CD4-positive, alpha-beta T cell (primary cell): ENCODE data around the gene COG3. TPM values are rescaled to one million over a fixed set of nuclear protein-coding genes. Genes with fewer than 3 reads are reported as not detected.

Experiments
- ATAC-seq: fragments of 200-7000 bp; cut with Tn5 transposase; one replicate; pipeline ENCODE4 v1.10.0; 2022; ENCODE audit warnings: mild to moderate bottlenecking; ENCODE audit not compliant: poor library complexity
- CTCF ChIA-PET: fragments of 350-600 bp; sonication (Branson Sonifier 250); formaldehyde crosslinking; loops from one replicate; lab custom pipeline; 2021; ENCODE audit warnings: antibody characterized with exemption, inconsistent platforms; lab: Charles Lee
- POLR2A ChIA-PET: fragments of 350-600 bp; sonication (Branson Sonifier 250); formaldehyde crosslinking; loops from one replicate; lab custom pipeline; 2021; ENCODE audit warnings: antibody characterized with exemption, inconsistent platforms; lab: Charles Lee
- DNase-seq, 14 experiments: peaks; one replicate each; pipeline ENCODE4 v3.0.0-alpha.2; 2013 to 2020; ENCODE audit warnings: mixed read lengths in 2 of 14
- H3K27ac ChIP-seq, 2 donors: one replicate each; pipeline versions ENCODE4 v1.5.1 to v1.7.0; 2013; ENCODE audit warnings: low read length in 2 of 2, low read depth in 1 of 2, mild to moderate bottlenecking in 1 of 2
- H3K27me3 ChIP-seq, 2 experiments: 1 replicate in 1 of 2; 2 replicates in 1 of 2; pipeline versions ENCODE4 v1.6.1 to v1.7.0; 2013; ENCODE audit warnings: low read length in 2 of 2, control low read depth in 1 of 2, mild to moderate bottlenecking in 1 of 2, moderate library complexity in 1 of 2; ENCODE audit not compliant: insufficient read depth in 2 of 2, control insufficient read depth in 1 of 2
- H3K36me3 ChIP-seq: one replicate; pipeline ENCODE4 v1.6.1; 2013; ENCODE audit warnings: low read length, control low read depth; ENCODE audit not compliant: insufficient read depth
- H3K4me1 ChIP-seq: one replicate; pipeline ENCODE4 v1.6.1; 2013; ENCODE audit warnings: low read length, control low read depth; ENCODE audit not compliant: insufficient read depth
- H3K4me3 ChIP-seq: one replicate; pipeline ENCODE4 v1.5.1; 2013; ENCODE audit warnings: mild to moderate bottlenecking, low read length, moderate library complexity
- H3K9me3 ChIP-seq, 2 experiments: 1 replicate in 1 of 2; 2 replicates in 1 of 2; pipeline versions ENCODE4 v1.6.1 to v1.7.0; 2013; ENCODE audit warnings: low read length in 2 of 2, mild to moderate bottlenecking in 2 of 2, control low read depth in 1 of 2, moderate library complexity in 1 of 2; ENCODE audit not compliant: control insufficient read depth in 1 of 2, insufficient read depth in 1 of 2
- H3K27ac Mint-ChIP-seq: one replicate; pipeline ENCODE4 v1.8.0; 2020; ENCODE audit warnings: mixed read lengths
- H3K27me3 Mint-ChIP-seq: one replicate; pipeline ENCODE4 v1.8.0; 2021; ENCODE audit warnings: mixed read lengths
- H3K36me3 Mint-ChIP-seq: one replicate; pipeline ENCODE4 v1.8.0; 2021; ENCODE audit warnings: low read depth, mixed read lengths
- H3K4me1 Mint-ChIP-seq: one replicate; pipeline ENCODE4 v1.8.0; 2021; ENCODE audit warnings: low read depth, mixed read lengths
- H3K4me3 Mint-ChIP-seq: one replicate; pipeline ENCODE4 v1.8.0; 2020; ENCODE audit warnings: mild to moderate bottlenecking, mixed read lengths
- H3K9me3 Mint-ChIP-seq: one replicate; pipeline ENCODE4 v1.8.0; 2020; ENCODE audit warnings: mixed read lengths
- intact Hi-C, 2 experiments: fragments of 100-400 bp; cut with DNase I in 1 of 2; cut with micrococcal nuclease in 1 of 2; formaldehyde crosslinking; loops; one replicate each; pipeline versions ENCODE4 v1.15.1 to v1.9.0; 2023 to 2025; cut with DNase I, micrococcal nuclease
- total RNA-seq, 174 experiments: library from RNA in 2 of 174; stranded (reverse) in 2 of 174; gene quantifications; one replicate each; pipeline ENCODE4 v1.2.3 and lab custom pipeline; 2021 to 2026
- TF ChIP-seq, protein P1 (sequence below): fragments of 200-600 bp; IDR thresholded peaks from one replicate; pipeline ENCODE4 v1.8.0; 2022; ENCODE audit warnings: antibody characterized with exemption, mild to moderate bottlenecking

Gene COG3
- total RNA-seq, 2 experiments from 2014 or later: 52.8 to 57.0 TPM

- H3K9me3 Mint-ChIP-seq: no peaks in the 10 kb centered on the region
- Histone ChIP-seq H3K36me3 (peaks cover 64% of the 10 kb centered on the region), H3K27me3 (no peaks in the 10 kb centered on the region), H3K4me1 (peaks cover 6% of the 10 kb centered on the region), H3K9me3 (no peaks in the 10 kb centered on the region), H3K4me3 (no peak overlapping the region), H3K27ac (no peak overlapping the region)
- no peak for DNase-seq
- CTCF ChIA-PET: no interaction called here
- H3K36me3 Mint-ChIP-seq: peaks cover 64% of the 10 kb centered on the region
- H3K4me1 Mint-ChIP-seq: peaks cover 20% of the 10 kb centered on the region
- POLR2A ChIA-PET: no interaction called here
- intact Hi-C loops: loop anchor here in 1 of 2 experiments (1.0 kb wide), 1 partner anchor 14 kb away; no protein-coding TSS in a partner anchor
- no peaks in the 10 kb centered on the region for H3K27me3 Mint-ChIP-seq
- H3K4me3 Mint-ChIP-seq: no peak overlapping the region
- TF ChIP-seq, protein P1, sequence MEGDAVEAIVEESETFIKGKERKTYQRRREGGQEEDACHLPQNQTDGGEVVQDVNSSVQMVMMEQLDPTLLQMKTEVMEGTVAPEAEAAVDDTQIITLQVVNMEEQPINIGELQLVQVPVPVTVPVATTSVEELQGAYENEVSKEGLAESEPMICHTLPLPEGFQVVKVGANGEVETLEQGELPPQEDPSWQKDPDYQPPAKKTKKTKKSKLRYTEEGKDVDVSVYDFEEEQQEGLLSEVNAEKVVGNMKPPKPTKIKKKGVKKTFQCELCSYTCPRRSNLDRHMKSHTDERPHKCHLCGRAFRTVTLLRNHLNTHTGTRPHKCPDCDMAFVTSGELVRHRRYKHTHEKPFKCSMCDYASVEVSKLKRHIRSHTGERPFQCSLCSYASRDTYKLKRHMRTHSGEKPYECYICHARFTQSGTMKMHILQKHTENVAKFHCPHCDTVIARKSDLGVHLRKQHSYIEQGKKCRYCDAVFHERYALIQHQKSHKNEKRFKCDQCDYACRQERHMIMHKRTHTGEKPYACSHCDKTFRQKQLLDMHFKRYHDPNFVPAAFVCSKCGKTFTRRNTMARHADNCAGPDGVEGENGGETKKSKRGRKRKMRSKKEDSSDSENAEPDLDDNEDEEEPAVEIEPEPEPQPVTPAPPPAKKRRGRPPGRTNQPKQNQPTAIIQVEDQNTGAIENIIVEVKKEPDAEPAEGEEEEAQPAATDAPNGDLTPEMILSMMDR: no peak
- no peak overlapping the region for H3K27ac Mint-ChIP-seq
- no peak for ATAC-seq
These were observed 14.9 kb downstream of the COG3 start for GRCh38 chr13:45479661-45480060.

- no peak overlapping the region for H3K27ac ChIP-seq
- Mint-ChIP-seq H3K4me3 (no peak overlapping the region), H3K4me1 (peaks cover 9% of the 10 kb centered on the region), H3K9me3 (no peaks in the 10 kb centered on the region), H3K36me3 (peaks cover 66% of the 10 kb centered on the region), H3K27ac (no peak overlapping the region), H3K27me3 (no peaks in the 10 kb centered on the region)
- TF ChIP-seq, protein P1: no peak
- intact Hi-C loops: no loop called here
- H3K9me3 ChIP-seq: no peaks in the 10 kb centered on the region
- H3K36me3 ChIP-seq: peaks cover 63% of the 10 kb centered on the region
- DNase-seq (no peak), ATAC-seq (no peak)
- H3K4me3 ChIP-seq: no peak overlapping the region
- no peaks in the 10 kb centered on the region for H3K4me1 ChIP-seq
- no peaks in the 10 kb centered on the region for H3K27me3 ChIP-seq
- ChIA-PET CTCF (interaction anchor here (1.2 to 1.3 kb wide), 3 partner anchors 8 to 17 kb away, joined by 3 to 6 read pairs (median 4); partner anchors contain the start of gene COG3), POLR2A (interaction anchor here (1.3 to 1.5 kb wide), 2 partner anchors 17 to 63 kb away, joined by 3 to 6 read pairs; partner anchors contain the start of genes COG3 and SLC25A30)
These were observed 16.9 kb downstream of the COG3 start for GRCh38 chr13:45481688-45482087.

DNA sequence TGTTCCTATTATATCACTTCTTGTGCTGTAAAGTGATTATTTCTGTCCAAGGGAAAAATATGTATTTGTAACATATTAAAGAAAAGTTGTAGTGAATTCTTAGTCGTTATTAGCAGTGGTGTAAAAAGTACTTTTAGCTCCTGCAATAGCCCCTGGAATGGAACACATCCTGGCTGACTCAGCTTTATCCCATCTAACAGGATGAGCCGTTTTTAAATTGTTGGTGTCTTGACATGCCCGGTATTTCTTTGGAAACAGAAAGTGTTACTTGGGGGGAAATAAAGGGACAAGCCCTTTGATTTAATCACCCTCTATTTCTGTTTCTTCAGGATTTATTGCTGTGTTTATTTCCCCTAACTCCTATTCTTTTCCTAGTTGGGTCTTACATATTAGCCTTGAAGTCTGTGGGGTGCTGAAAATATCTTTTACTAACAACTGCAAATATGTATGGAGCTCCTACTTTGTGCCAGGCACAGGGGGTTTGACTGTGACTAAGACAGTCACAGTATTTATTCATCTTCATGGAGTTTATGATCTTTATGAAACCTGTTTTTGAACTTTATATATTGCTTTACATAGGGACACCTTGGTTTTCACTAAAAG is 17.9 kb downstream of the COG3 start:
- H3K27ac Mint-ChIP-seq: peak overlapping the region; percentile 21
- H3K27me3 Mint-ChIP-seq: no peaks in the 10 kb centered on the region
- POLR2A ChIA-PET: interaction anchor here (0.6 to 1.3 kb wide), 3 partner anchors 18 to 118 kb away, joined by 3 to 4 read pairs (median 3); partner anchors contain the start of genes COG3 and SLC25A30
- H3K4me1 ChIP-seq: no peaks in the 10 kb centered on the region
- DNase-seq (no peak), ATAC-seq (no peak)
- no peak overlapping the region for H3K4me3 ChIP-seq
- CTCF ChIA-PET: interaction anchor here (1.2 kb wide), 2 partner anchors 9 to 112 kb away, joined by 3 to 4 read pairs; no protein-coding TSS in a partner anchor
- H3K27me3 ChIP-seq: no peaks in the 10 kb centered on the region
- H3K9me3 ChIP-seq: no peaks in the 10 kb centered on the region
- intact Hi-C loops: no loop called here
- TF ChIP-seq, protein P1: no peak
- H3K9me3 Mint-ChIP-seq: no peaks in the 10 kb centered on the region
- H3K36me3 Mint-ChIP-seq: peaks cover 71% of the 10 kb centered on the region
- no peak overlapping the region for H3K27ac ChIP-seq
- no peak overlapping the region for H3K4me3 Mint-ChIP-seq
- peaks cover 62% of the 10 kb centered on the region for H3K36me3 ChIP-seq
- peaks cover 9% of the 10 kb centered on the region for H3K4me1 Mint-ChIP-seq
